SK-N-MC (cell line): ENCODE measurements around the gene ZNF740.

Experiments
- EZH2 ChIP-seq: fragments of 200-600 bp; sonication (generic); IDR thresholded peaks from one replicate; pipeline ENCODE4 v1.6.1; 2017; ENCODE audit warnings: antibody characterized with exemption
- FOXP2 ChIP-seq: optimal IDR thresholded peaks from 2 replicates; pipeline ENCODE3; 2011; ENCODE audit warnings: mild to moderate bottlenecking, moderate library complexity; ENCODE audit not compliant: insufficient read depth; ENCODE audit errors: extremely low read length, control extremely low read depth
- POLR2AphosphoS5 ChIP-seq: IDR thresholded peaks from 2 replicates; pipeline ENCODE4 v1.6.1; 2012; ENCODE audit warnings: mild to moderate bottlenecking, low read depth, low read length, borderline replicate concordance

GRCh38 chr12:53133722-53134121 lies 46.8 kb upstream of the ZNF740 start:
- TF ChIP-seq EZH2 (no peak), POLR2AphosphoS5 (no peak), FOXP2 (no peak)
